K562 (cell line): ENCODE data around the gene LTBP1. TPM values are rescaled to one million over a fixed set of nuclear protein-coding genes. Genes with fewer than 3 reads are reported as not detected.

Experiments used
- ATAC-seq: fragments of 200-7000 bp; cut with Tn5 transposase; 3 replicates; pipeline ENCODE4 v1.9.1; 2020; ENCODE audit warnings: moderate library complexity
- BruUV-seq: library from RNA; stranded (reverse); fragments of 400-500 nt; replicated peaks from 2 replicates; lab custom pipeline; 2021; lab: Mats Ljungman, UMichigan
- CTCF ChIA-PET: fragments of 300-600 bp; formaldehyde crosslinking; extraction: SDS; loops from one replicate; lab custom pipeline; 2021; ENCODE audit warnings: low intra/inter-chr PET ratio; lab: Yijun Ruan, JAX
- POLR2A ChIA-PET: fragments of 300-600, 350-650 bp; sonication (Branson Sonifier 250); formaldehyde crosslinking; extraction: SDS; loops from one replicate; lab custom pipeline; 2021; ENCODE audit warnings: antibody characterized with exemption, inconsistent platforms; lab: Yijun Ruan, JAX
- DNase-seq, 4 experiments: peaks; one replicate each; pipeline versions ENCODE4 v3.0.0 to v3.0.0-alpha.2; 2011 to 2018; ENCODE audit warnings: low spot score in 3 of 4, mixed read lengths in 3 of 4; ENCODE audit errors: extremely low read depth in 1 of 4
- FAIRE-seq: peaks from 2 replicates; lab custom pipeline; 2011; peaks lifted over from hg19 to GRCh38; lab: Jason Lieb, UNC
- H2AFZ ChIP-seq: 2 replicates; pipeline ENCODE4 v1.6.0; 2011; ENCODE audit warnings: low read depth, low read length, control low read depth, inconsistent platforms
- H3K27ac ChIP-seq: fragments of 200-600 bp; 3 replicates; pipeline ENCODE4 v1.8.0; 2011; ENCODE audit warnings: low read depth, mild to moderate bottlenecking, control low read depth, inconsistent platforms, low read length, moderate library complexity, mixed read lengths; ENCODE audit errors: extremely low read depth
- H3K27me3 ChIP-seq, 2 experiments: fragments of 300-600 bp in 1 of 2; 2 replicates in 1 of 2; 3 replicates in 1 of 2; pipeline versions ENCODE4 v1.6.0 to v1.8.0; 2011; ENCODE audit warnings: inconsistent platforms in 2 of 2, low read length in 2 of 2, mild to moderate bottlenecking in 1 of 2, mixed read lengths in 1 of 2, moderate library complexity in 1 of 2; ENCODE audit not compliant: control insufficient read depth in 2 of 2, insufficient read depth in 2 of 2
- H3K36me3 ChIP-seq: fragments of 300-600 bp; 3 replicates; pipeline ENCODE4 v1.8.0; 2011; ENCODE audit warnings: mild to moderate bottlenecking, low read length, inconsistent platforms; ENCODE audit not compliant: control insufficient read depth, insufficient read depth
- H3K4me1 ChIP-seq, 2 experiments: fragments of 200-600 bp in 1 of 2; replicated peaks in 1 of 2; 2 replicates in 1 of 2; 3 replicates in 1 of 2; pipeline versions ENCODE4 v1.5.1 to v1.8.0; 2011; ENCODE audit warnings: inconsistent platforms in 2 of 2, low read length in 2 of 2, mild to moderate bottlenecking in 1 of 2, mixed read lengths in 1 of 2, moderate library complexity in 1 of 2; ENCODE audit not compliant: control insufficient read depth in 2 of 2, insufficient read depth in 2 of 2
- H3K4me2 ChIP-seq: 2 replicates; pipeline ENCODE4 v1.6.1; 2011; ENCODE audit warnings: low read length, control low read depth, inconsistent platforms, mixed read lengths; ENCODE audit not compliant: insufficient read depth
- H3K4me3 ChIP-seq: fragments of 200-600 bp; sonication (generic), shearing (Covaris generic); 2 replicates; pipeline ENCODE4 v1.5.1; 2016; ENCODE audit warnings: control low read depth, inconsistent platforms
- H3K79me2 ChIP-seq: fragments of 200-600 bp; 3 replicates; pipeline ENCODE4 v1.8.0; 2011; ENCODE audit warnings: low read length, inconsistent platforms; ENCODE audit not compliant: control insufficient read depth, insufficient read depth
- H3K9ac ChIP-seq, 2 experiments: 2 replicates each; pipeline versions ENCODE4 v1.6.0 to v1.6.1; 2011; ENCODE audit warnings: low read depth in 2 of 2, low read length in 2 of 2, control low read depth in 1 of 2, inconsistent platforms in 1 of 2, mild to moderate bottlenecking in 1 of 2, mixed read lengths in 1 of 2; ENCODE audit not compliant: insufficient read depth in 1 of 2
- H3K9me1 ChIP-seq: one replicate; pipeline ENCODE4 v1.6.0; 2011; ENCODE audit warnings: inconsistent platforms, mild to moderate bottlenecking, low read length, moderate library complexity; ENCODE audit not compliant: control insufficient read depth, insufficient read depth
- H3K9me3 ChIP-seq: replicated peaks from 2 replicates; pipeline ENCODE4 v1.5.1; 2011; ENCODE audit warnings: low read depth, low read length, inconsistent platforms; ENCODE audit not compliant: control insufficient read depth, insufficient read depth
- H4K20me1 ChIP-seq: replicated peaks from 2 replicates; pipeline ENCODE4 v1.6.1; 2011; ENCODE audit warnings: low read length, inconsistent platforms, mixed read lengths; ENCODE audit not compliant: control insufficient read depth, insufficient read depth
- BRF1 ChIP-seq: IDR thresholded peaks from 3 replicates; pipeline ENCODE4 v1.6.1; 2011; ENCODE audit warnings: borderline replicate concordance, mild to moderate bottlenecking; ENCODE audit not compliant: insufficient read length; ENCODE audit errors: extremely low read depth
- C11orf30 ChIP-seq: fragments of 450-650 bp; IDR thresholded peaks from 2 replicates; pipeline ENCODE4 v1.6.1; 2016; ENCODE audit warnings: low read depth, mild to moderate bottlenecking
- CBFA2T3 ChIP-seq: fragments of 450-650 bp; IDR thresholded peaks from 2 replicates; pipeline ENCODE4 v1.6.1; 2017
- CEBPB ChIP-seq: fragments of 450-650 bp; IDR thresholded peaks from 2 replicates; pipeline ENCODE4 v1.6.1; 2016; ENCODE audit warnings: missing genetic modification characterization, missing compliant biosample characterization
- CLOCK ChIP-seq: fragments of 250-450 bp; sonication (Bioruptor Pico); IDR thresholded peaks from 2 replicates; pipeline ENCODE4 v1.4.0; 2020; ENCODE audit warnings: mild to moderate bottlenecking, moderate library complexity, borderline replicate concordance
- CTBP1 ChIP-seq: fragments of 450-650 bp; IDR thresholded peaks from 2 replicates; pipeline ENCODE4 v1.6.1; 2016; ENCODE audit warnings: borderline replicate concordance
- E2F1 ChIP-seq: sonication (generic); formaldehyde crosslinking; IDR thresholded peaks from 2 replicates; pipeline ENCODE4 v1.8.1; 2023; ENCODE audit warnings: mild to moderate bottlenecking, missing genetic modification reagents, moderate library complexity
- ESRRA ChIP-seq: fragments of 450-650 bp; IDR thresholded peaks from 2 replicates; pipeline ENCODE4 v1.6.1; 2014; ENCODE audit warnings: low read depth, mild to moderate bottlenecking, moderate library complexity, borderline replicate concordance
- GABPB1 ChIP-seq: sonication (generic); formaldehyde crosslinking; IDR thresholded peaks from 2 replicates; pipeline ENCODE4 v1.8.0; 2022; ENCODE audit warnings: mild to moderate bottlenecking, missing genetic modification reagents
- GTF2A2 ChIP-seq: IDR thresholded peaks from 2 replicates; pipeline ENCODE4 v1.6.1; 2016; ENCODE audit warnings: mild to moderate bottlenecking, missing genetic modification characterization, missing compliant biosample characterization
- HNRNPL ChIP-seq: fragments of 200-400 bp; formaldehyde crosslinking; IDR thresholded peaks from 2 replicates; pipeline ENCODE4 v1.6.1; 2017; ENCODE audit warnings: low read depth, mild to moderate bottlenecking, low read length
- NR4A1 ChIP-seq, 2 experiments: fragments of 250-450 bp in 1 of 2; fragments of 450-650 bp in 1 of 2; sonication (Bioruptor Pico) in 1 of 2; IDR thresholded peaks; 2 replicates each; pipeline versions ENCODE4 v1.4.0 to v1.6.1; 2016 to 2020; ENCODE audit warnings: mild to moderate bottlenecking in 2 of 2, missing compliant biosample characterization in 1 of 2, missing genetic modification characterization in 1 of 2, moderate library complexity in 1 of 2
- RBM14 ChIP-seq: fragments of 200-400 bp; formaldehyde crosslinking; IDR thresholded peaks from 2 replicates; pipeline ENCODE4 v1.6.1; 2018; ENCODE audit warnings: low read depth, mild to moderate bottlenecking, low read length, moderate library complexity, borderline replicate concordance; ENCODE audit not compliant: insufficient read depth
- RCOR1 ChIP-seq, 2 experiments: IDR thresholded peaks; 2 replicates each; pipeline ENCODE4 v1.6.1; 2012; ENCODE audit warnings: low read depth in 2 of 2, low read length in 2 of 2, borderline replicate concordance in 1 of 2, improper control_type of control experiment in 1 of 2
- SMAD1 ChIP-seq: fragments of 150-350 bp; IDR thresholded peaks from 2 replicates; pipeline ENCODE4 v1.6.1; 2014; ENCODE audit warnings: low read length, low read depth; ENCODE audit not compliant: partially characterized antibody
- TCF3 ChIP-seq: sonication (generic); formaldehyde crosslinking; IDR thresholded peaks from 2 replicates; pipeline ENCODE4 v1.4.0; 2020; ENCODE audit warnings: mild to moderate bottlenecking, missing genetic modification reagents
- ZNF263 ChIP-seq: sonication (generic); formaldehyde crosslinking; IDR thresholded peaks from 2 replicates; pipeline ENCODE4 v1.8.0; 2022; ENCODE audit warnings: mild to moderate bottlenecking, missing genetic modification reagents, borderline replicate concordance
- ZNF512 ChIP-seq: IDR thresholded peaks from 2 replicates; pipeline ENCODE4 v1.6.1; 2016; ENCODE audit warnings: missing genetic modification characterization, missing compliant biosample characterization
- WGBS: fragments of 100-300 bp; shearing (Covaris generic); methylation state at CpG from one replicate; pipeline ENCODE4 v1.1.6; 2016; ENCODE audit warnings: low coverage, mixed read lengths; ENCODE audit not compliant: insufficient coverage; ENCODE audit errors: missing lambda C conversion rate; 5-methylcytosine and 5-hydroxymethylcytosine counted together
- in situ Hi-C: fragments of 300-500 bp; cut with MboI; formaldehyde crosslinking; loops from 4 replicates; pipeline ENCODE4 v1.15.0; 2018; ENCODE audit warnings: inconsistent platforms, mixed read lengths
- intact Hi-C: fragments of 100-400 bp; cut with micrococcal nuclease; formaldehyde crosslinking; loops from 2 replicates; pipeline ENCODE4 v1.14.2; 2022
- polyA plus RNA-seq, 8 experiments: library from polyadenylated mRNA; depleted of rRNA in 4 of 8; stranded (reverse) in 5 of 8; unstranded in 3 of 8; fragments of >200 nt; fragmentation: Nextera tagmentation in 2 of 8; fragmentation: Illumina TruSeq in 1 of 8; extraction: Ambion mirVana in 2 of 8; extraction: Trizol in 1 of 8; gene quantifications; 2 replicates each; pipeline versions ENCODE4 v1.2.1 to v1.2.3, GENCODE V29; 2011 to 2014; ENCODE audit warnings: inconsistent platforms in 1 of 8, missing spikeins in 1 of 8
- total RNA-seq, 7 experiments: library from RNA; depleted of rRNA in 6 of 7; stranded (reverse); fragments of >200 nt in 6 of 7; fragmentation: Illumina TruSeq in 2 of 7; extraction: Trizol in 2 of 7; gene quantifications; 2 replicates each; pipeline versions ENCODE4 v1.2.1 to v1.2.3, GENCODE V29; 2011 to 2021; ENCODE audit warnings: low replicate concordance in 1 of 7

LTBP1 gene
- total and polyA plus RNA-seq, 9 of the 15 experiments (the other 6 are each of a cell fraction or from before 2014, with no cell fraction given): 3.6 to 16.4 (median 8.5) TPM

- DNase-seq (peak in 2 of 4 experiments; percentile 64 to 72), FAIRE-seq (peak; percentile 84), ATAC-seq (peak; percentile 86)
- H3K27me3 ChIP-seq: no peaks in the 10 kb centered on the region
- H3K4me3 ChIP-seq: no peak overlapping the region
- H3K9me3 ChIP-seq: no peaks in the 10 kb centered on the region
- in situ Hi-C loops: no loop called here
- ChIA-PET POLR2A (no interaction called here), CTCF (no interaction called here)
- no peaks in the 10 kb centered on the region; the same call in 2 of the 3 replicates for H3K36me3 ChIP-seq
- H3K9me1 ChIP-seq: no peaks in the 10 kb centered on the region
- H3K9ac ChIP-seq: no peak overlapping the region
- H2AFZ ChIP-seq: no peak overlapping the region
- 9% methylated on average over 3 of the region's 3 CpGs for WGBS
- H4K20me1 ChIP-seq: no peaks in the 10 kb centered on the region
- H3K4me2 ChIP-seq: no peak overlapping the region
- H3K4me1 ChIP-seq: peaks cover 0 to 28% of the 10 kb centered on the region in 2 experiments; a peak in 3 of 5 replicates
- BruUV-seq: no TSS peak
- no peaks in the 10 kb centered on the region for H3K79me2 ChIP-seq
- no peak overlapping the region for H3K27ac ChIP-seq
- intact Hi-C loops: no loop called here
- TF ChIP-seq C11orf30 (no peak), RBM14 (no peak), CLOCK (no peak), GABPB1 (CRISPR knock-in tag) (0 out of 2 replicates have a peak, but pooled peaks have one; percentile 31), CEBPB (peak; percentile 36; the same call in 1 of the 2 replicates), SMAD1 (no peak), ZNF512 (tag) (no peak), ESRRA (no peak), RCOR1 (IDR thresholded peaks at IDR 0.05; ENCODE audit: borderline replicate concordance in 1 of 2, low read depth in 2 of 2, low read length in 2 of 2) (peak in 1 of 2 experiments; percentile 80; a peak in 2 of 4 replicates), HNRNPL (no peak), CTBP1 (peak; percentile 82; the same call in 1 of the 2 replicates), E2F1 (CRISPR knock-in tag) (no peak), CBFA2T3 (peak; percentile 60; the same call in 1 of the 2 replicates), GTF2A2 (tag) (no peak), NR4A1 (CRISPR knock-in tag; IDR thresholded peaks at IDR 0.05) (no peak), NR4A1 (tag; IDR thresholded peaks at IDR 0.05) (no peak), TCF3 (CRISPR knock-in tag) (peak; percentile 69), ZNF263 (CRISPR knock-in tag) (no peak), BRF1 (no peak)
Observed at GRCh38 chr2:33212151-33212550, 265.4 kb downstream of the LTBP1 start.
